ENCODE data around the gene MRPL36. TPM values are rescaled to one million over a fixed set of nuclear protein-coding genes. Genes with fewer than 3 reads are reported as not detected.

MRPL36 gene
- total and polyA plus RNA-seq, 2 donors (not counting 3 experiments of a cell fraction or from before 2014, with no cell fraction given) = 70.3 to 72.7 TPM

DNA sequence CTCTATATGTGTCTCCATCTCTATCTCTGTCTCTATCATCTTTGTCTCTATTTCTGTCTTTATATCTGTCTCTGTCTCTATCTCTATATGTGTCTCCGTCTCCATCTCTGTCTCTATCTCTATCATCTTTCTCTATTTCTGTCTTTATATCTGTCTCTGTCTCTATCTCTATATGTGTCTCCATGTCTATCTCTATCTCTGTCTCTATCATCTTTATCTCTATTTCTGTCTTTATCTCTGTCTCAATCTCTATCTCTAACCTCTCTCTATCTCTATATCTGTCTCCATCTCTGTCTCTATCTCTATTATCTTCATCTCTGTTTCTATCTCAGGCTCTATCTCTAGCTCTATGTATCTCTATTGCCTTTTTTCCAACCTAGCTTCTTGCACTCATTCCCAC, 46.1 kb upstream of the MRPL36 start:
- DNase-seq (ENCODE audit: low read depth, low spot score) = no peak
- Histone ChIP-seq H3K4me2 (ENCODE audit: insufficient read depth, low read length) (no peak overlapping the region), H3K9ac (replicated peaks; ENCODE audit: extremely low read depth, insufficient read depth, low read length) (no peak overlapping the region), H3K27ac (ENCODE audit: insufficient read depth, low read depth, low read length) (no peak overlapping the region), H3K4me1 (ENCODE audit: control insufficient read depth, extremely low read depth, insufficient read depth, low read length) (no peaks in the 10 kb centered on the region), H3K9me1 (replicated peaks; ENCODE audit: control insufficient read depth, extremely low read depth, insufficient read depth, low read length) (no peaks in the 10 kb centered on the region), H3K4me3 (replicated peaks in 1 of 3; ENCODE audit: insufficient read depth in 1 of 3, low read depth in 1 of 3, low read length in 3 of 3) (no peak overlapping the region), H2AFZ (ENCODE audit: low read depth, low read length) (no peak overlapping the region), H3K9me3 (replicated peaks; ENCODE audit: control insufficient read depth, insufficient read depth, low read length) (no peaks in the 10 kb centered on the region), H3K36me3 (ENCODE audit: control insufficient read depth in 2 of 2, extremely low read depth in 1 of 2, insufficient read depth in 2 of 2, low read length in 2 of 2) (no peaks in the 10 kb centered on the region), H3K27me3 (ENCODE audit: control insufficient read depth in 2 of 2, insufficient read depth in 2 of 2, low read length in 2 of 2) (peaks cover 1 to 9% of the 10 kb centered on the region in 2 experiments), H4K20me1 (replicated peaks; ENCODE audit: control insufficient read depth, extremely low read depth, insufficient read depth, low read length) (no peaks in the 10 kb centered on the region), H3K79me2 (ENCODE audit: control insufficient read depth, insufficient read depth, low read length) (no peaks in the 10 kb centered on the region)
- ChIA-PET POLR2A (no interaction called here), CTCF (no interaction called here)
- intact Hi-C loops (cut with micrococcal nuclease) = no loop called here
- no TSS peak for BruUV-seq (replicated peaks)
- dilution Hi-C loops (cut with MboI; ENCODE audit: extremely low pct_ligation_motif_present, low sequenced_read_pairs) = no loop called here
- no peak for FAIRE-seq
- TF ChIP-seq, protein P1, sequence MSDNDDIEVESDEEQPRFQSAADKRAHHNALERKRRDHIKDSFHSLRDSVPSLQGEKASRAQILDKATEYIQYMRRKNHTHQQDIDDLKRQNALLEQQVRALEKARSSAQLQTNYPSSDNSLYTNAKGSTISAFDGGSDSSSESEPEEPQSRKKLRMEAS (IDR thresholded peaks at IDR 0.05; ENCODE audit: insufficient read depth, insufficient read length) = no peak
- TF ChIP-seq POLR2A (IDR thresholded peaks at IDR 0.05; ENCODE audit: low read depth, low read length) (no peak), POLR2AphosphoS5 (IDR thresholded peaks at IDR 0.05; ENCODE audit: insufficient read depth, low read depth, low read length) (no peak), CTCF (IDR thresholded peaks at IDR 0.05; ENCODE audit: extremely low read depth in 1 of 2, insufficient read depth in 1 of 2, low read depth in 1 of 2, low read length in 2 of 2) (no peak), GATA2 (IDR thresholded peaks at IDR 0.05; ENCODE audit: insufficient read depth, insufficient read length, low read depth, low read length) (no peak), MYC (IDR thresholded peaks at IDR 0.05; ENCODE audit: low read depth, low read length) (no peak), EZH2 (IDR thresholded peaks at IDR 0.05; ENCODE audit: borderline replicate concordance, low read depth, low read length, severe bottlenecking) (no peak), FOS (IDR thresholded peaks at IDR 0.05; ENCODE audit: borderline replicate concordance, insufficient read depth, low read length) (no peak), JUN (IDR thresholded peaks at IDR 0.05; ENCODE audit: borderline replicate concordance, insufficient read depth, insufficient read length, low read depth) (no peak)

All from endothelial cell of umbilical vein (primary cell).